HG02571 (cell line): ENCODE measurements around the gene SFRP4.
"Not testable (repeated sequence)": the region's sequence is repeated elsewhere in the genome, so short reads cannot be mapped to it uniquely, and the experiment has no call there.

ENCODE experiments used
- ATAC-seq: cut with Tn5 transposase; IDR thresholded peaks from one replicate; pipeline ENCODE4 v1.9.1; 2021; ENCODE audit warnings: mild to moderate bottlenecking, moderate library complexity; ENCODE audit not compliant: unreplicated experiment

The SFRP4 gene

DNA sequence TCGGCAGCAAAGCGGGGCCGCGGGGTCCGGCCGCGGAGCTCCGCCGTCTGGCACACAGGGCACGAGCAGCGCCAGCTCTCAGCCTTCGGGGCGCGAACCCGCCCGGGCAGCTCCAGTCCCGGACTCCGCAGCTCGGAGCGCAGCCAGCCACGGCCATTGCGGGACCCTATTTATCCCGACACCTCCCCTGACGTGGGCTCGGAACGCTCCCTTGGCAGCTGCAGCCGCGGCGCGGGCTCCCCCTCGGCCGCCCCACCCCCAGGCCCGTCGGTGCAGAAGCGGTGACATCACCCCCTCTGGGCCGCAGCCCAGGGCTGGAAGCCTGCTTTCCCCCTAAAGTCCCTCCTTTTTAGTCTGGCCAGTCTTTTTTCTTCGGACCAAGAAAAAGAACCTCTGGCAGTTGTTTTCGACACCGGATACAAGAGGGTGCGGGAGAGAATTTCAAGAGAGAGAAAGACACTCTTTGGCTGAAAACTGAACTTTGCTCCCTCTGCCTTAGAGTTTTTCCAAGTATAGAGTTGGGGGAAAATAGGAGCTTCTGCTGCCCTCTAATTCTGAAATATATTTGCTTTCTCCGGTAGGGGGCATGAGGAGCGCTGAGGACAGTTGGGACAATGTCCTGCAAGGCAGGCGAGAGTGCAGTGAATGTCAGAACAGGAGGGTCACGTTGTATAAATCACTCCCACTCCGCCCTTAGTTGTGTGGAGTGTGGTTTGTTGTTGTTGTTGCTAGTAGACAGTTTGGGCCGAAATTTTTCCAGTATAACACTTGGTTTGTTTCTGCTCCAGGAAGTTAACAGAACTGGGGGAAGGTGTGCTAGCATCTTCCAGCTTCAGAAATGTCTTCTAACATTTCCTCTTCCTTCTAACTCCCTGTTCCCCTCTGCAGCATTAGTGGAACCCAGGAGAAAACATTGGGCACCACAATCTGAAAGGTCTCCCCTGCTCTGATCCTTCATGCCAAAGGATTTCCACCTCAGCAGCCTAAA is at the start of gene SFRP4:
SFRP4 (minus strand) TSS at position 145 of the 988 bp plus-strand sequence. CDS start 280 bp downstream, outside the sequence.
- no peak for ATAC-seq

DNA sequence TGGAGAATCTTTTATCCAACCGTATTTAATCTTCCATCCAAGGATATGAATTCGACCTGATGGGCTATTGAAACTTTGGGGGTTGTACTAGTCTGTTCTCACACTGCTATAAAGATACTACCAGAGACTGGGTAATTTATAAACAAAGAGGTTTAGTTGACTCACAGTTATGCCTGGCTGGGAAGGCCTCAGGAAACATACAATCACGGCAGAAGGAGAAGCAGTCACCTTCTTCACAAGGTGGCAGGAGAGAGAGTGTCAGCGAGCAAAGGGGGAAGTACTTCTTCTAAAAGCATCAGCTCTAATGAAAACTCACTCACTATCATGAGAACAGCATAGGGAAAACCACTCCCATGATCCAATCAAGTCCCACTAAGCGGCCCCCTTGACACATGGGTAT is 47.6 kb upstream of the SFRP4 start:
- no peak for ATAC-seq

DNA sequence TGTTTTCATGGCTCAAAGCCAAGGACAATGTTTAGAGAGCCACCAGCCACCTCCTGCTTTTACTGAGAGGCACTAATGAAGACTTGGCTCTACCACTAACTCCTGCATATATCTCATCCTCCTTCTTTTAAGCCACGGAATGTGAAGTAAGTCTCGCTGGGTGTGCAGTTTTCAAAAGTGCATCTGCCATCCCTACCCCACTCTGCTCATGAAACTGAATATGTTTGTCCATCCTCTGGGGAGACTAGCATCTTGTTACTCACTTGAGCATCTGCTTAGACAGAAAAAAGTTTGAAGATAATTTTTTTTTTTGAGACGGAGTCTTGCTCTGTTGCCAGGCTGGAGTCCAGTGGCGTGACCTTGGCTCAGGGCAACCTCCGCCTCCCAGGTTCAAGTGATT is 44.6 kb upstream of the SFRP4 start:
- no peak for ATAC-seq

DNA sequence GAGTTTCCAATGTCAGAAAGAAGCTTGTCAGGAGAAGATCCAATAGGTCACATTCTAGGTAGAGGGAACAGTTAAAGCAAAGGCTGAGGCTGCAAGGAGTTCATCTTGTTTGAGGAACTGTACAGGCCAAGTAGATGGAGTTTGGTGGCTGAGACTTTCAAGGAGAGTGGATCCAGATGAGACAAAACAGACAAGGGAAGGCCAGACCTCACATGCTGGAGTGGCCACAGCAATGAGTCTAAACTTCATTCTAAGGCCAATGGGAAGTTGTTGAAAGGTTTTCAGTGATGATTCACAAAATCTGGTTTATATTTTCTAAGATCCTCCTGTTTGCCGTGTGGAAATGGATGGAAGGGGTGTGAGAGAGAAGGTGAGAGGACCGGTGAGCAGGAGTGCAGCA is 43.9 kb upstream of the SFRP4 start:
- ATAC-seq: no peak

DNA sequence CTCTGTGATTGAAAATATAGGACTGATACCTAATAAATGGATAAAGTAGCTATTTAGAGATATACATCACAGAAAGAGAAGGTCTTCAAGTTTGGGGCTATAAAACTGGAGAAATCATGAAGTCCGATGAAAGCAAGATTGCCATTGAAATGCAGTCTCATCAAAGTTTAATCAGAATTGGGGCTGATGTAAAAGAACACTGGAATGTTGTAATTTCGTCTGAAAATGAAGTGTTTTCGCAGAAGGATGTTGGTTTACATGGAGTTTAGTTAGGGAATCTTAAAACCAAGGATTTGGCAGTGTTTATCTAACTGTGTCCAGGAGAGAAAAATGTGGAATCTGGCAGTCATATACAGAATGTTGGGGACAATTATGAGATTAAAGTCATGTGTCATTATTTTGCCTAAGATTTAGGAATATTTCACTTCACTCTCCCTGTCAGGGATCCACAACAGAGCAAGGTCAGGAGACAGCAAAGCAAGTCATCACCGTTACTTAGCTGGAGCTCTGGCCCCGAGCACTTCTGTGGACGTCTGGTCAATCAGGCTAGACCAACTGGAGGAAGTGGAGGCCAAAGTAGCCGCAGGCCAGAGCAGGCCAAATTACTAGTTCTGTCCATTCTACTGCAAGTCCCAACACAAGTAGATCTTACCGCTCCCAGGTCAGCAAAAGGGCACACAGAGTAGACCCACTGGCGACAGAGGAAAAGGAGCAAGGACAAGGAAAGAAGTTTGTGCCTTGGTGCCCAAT is 40.8 kb upstream of the SFRP4 start:
- ATAC-seq: no peak

DNA sequence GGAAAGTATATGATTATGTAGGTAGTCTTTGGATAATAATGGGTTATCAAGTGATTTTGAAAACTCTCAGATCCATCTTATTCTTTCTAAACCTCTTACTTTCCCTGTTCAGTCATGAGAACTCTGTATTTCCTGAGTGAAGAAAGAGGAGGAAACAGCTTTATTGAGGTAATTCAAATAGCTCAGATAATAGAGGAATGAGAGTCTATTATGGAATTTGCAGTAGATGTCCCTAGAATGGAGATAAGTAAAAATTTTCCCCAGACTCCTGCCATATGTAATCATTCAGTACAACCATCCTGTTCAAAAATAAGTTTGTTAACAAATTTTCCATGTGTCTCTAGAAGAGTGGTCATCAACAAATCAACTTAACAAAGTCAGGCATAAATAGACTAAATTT is 40.2 kb upstream of the SFRP4 start:
- no peak for ATAC-seq

DNA sequence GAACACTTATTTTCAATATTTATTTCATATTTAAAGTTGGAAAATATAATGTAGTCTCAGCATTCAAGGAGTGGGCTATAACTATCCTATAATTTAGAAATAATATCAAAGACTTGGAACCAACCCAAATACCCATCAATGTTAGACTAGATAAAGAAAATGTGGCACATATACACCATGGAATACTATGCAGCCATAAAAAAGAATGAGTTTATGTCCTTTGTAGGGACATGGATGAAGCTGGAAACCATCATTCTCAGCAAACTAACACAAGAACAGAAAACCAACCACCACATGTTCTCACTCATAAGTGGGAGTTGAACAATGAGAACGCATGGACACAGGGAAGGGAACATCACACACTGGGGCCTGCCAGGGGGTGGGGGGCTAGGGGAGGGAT is 37.6 kb upstream of the SFRP4 start:
- not testable (repeated sequence) for ATAC-seq

DNA sequence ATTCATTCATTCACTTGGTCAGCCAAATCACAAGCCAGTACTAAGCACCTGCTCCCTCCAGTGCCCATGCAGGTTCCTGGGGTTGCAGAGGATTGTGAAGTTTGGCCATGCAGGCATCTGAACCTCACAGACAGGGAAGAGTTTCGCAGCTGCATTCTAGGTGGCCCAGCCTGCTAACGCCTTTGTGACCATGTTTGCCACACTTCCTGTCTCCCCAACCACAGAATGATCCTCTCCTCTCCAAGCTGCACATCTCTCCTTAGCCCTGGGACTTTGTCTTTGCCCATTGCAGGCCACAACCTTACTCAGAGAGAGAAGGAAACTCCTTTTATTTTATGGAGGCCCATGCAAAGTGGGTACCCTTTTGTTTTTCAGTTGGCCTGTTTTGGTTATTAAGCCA is 35.6 kb upstream of the SFRP4 start:
- ATAC-seq: no peak

DNA sequence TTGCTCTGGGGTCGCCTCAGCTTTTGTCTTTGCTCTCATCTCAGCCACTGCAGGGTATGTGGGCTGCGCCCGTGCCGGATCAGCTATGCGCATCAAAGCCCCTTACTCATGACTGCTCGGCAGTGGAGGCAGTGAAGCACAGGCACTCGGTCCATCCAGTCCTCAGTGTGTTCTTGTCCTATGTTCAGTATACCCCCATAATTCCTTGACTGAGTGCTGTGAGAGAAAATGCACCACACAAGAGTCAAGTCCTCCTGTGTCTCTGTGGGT is 31.3 kb upstream of the SFRP4 start:
- no peak for ATAC-seq

DNA sequence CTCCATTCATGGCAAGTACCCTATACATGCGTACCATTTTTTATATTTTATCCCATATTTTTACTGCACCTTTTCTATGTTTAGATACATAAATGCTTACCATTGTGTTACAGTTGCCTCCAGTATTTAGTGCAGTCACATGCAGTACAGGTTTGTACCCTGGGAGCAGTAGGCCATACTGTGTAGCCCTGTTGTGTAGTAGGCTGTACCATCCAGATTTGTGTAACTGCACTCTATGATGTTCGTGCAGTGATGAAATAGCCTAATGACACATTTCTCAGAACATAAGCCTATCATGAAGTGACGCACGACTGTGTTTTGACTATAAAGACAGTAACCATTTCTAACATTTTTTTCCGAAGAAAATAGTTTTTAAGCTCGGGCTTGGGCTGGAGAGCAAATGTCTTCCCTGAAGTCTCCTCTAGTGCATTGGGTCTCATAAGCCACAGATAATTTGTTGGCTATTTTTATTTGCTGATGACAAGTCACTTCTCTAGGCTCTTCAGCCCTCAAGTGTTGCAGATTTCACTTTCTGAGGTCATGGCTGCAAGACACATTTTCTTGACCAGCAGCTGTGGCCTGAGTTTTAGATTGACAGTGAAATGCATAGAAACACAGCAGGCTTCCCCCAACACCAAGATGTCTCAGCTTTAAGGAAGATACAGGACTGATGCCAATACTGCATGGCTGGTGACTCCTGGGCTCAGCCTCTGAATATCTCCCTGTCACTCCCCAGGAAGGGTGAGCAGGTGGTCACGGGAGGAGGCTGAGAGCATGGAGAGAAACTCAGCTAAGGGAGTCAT is 30.7 kb upstream of the SFRP4 start:
- ATAC-seq: no peak

DNA sequence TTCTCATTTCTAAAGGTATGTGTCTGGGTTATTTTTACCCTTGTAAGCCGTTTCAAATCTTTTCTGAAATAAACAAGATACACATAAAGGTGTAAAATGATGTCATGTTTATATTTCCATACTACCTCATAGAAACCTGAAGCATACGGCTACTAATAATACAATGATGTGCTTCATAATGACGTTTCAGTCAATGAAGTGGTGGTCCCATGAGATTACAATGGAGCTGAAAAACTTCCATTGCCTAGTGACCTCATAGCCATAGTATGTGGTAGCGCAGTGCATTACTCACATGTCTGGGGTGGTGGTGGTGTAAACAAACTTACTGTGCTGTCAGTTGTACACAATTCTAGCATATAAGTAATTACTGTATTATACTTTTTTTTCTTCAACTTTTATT is 28.7 kb upstream of the SFRP4 start:
- no peak for ATAC-seq

DNA sequence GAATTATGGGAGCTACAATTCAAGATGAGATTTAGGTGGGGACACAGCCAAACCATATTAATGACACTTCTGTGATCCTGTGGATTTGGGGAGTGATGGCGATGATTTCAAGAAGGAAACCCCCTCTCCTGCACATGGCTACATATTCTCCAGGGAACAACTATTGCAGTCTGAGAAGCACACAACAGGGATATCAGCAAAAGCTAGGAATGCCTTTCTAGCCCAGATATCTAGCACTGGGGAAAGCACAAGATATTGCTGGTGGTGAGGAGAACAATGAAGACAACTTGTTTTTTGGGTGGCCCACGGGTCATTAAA is 28.1 kb upstream of the SFRP4 start:
- ATAC-seq: no peak

DNA sequence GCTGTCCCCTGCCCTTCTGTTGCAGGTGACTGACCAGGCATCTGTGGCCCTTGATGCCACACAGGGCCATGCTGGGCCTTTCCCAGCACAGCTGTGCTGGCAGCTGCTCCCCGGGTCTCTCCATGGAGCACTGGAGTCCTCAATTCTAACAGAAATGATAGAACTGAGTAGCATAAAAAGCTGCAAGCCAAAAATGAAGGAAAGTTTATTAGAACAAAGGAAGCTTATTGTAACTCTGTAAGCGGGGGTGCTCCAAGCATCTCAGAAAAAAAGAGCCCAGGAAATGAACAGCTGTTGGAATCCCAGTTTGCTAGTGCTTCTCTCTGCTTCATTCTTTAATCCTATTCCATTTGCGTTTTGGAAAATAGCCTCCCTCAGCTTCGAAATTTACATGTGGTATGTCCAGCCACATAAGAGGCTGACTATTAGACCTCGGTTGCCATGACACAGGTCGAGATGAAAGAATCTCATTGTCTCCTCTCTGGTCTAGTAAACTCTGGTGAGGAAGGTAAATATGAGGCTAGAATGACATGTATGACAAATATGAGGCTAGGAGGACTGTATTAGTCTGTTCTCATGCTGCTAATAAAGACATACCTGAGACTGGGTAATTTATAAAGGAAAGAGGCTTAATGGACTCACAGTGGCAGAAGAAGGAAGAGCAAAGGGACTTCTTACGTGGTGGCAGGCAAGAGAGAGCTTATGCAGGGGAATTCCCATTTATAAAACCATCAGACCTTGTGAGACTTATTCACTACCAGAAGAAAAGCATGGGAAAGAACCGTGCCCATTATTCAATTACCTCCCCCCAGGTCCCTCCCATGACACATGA is 27.5 kb upstream of the SFRP4 start:
- no peak for ATAC-seq

DNA sequence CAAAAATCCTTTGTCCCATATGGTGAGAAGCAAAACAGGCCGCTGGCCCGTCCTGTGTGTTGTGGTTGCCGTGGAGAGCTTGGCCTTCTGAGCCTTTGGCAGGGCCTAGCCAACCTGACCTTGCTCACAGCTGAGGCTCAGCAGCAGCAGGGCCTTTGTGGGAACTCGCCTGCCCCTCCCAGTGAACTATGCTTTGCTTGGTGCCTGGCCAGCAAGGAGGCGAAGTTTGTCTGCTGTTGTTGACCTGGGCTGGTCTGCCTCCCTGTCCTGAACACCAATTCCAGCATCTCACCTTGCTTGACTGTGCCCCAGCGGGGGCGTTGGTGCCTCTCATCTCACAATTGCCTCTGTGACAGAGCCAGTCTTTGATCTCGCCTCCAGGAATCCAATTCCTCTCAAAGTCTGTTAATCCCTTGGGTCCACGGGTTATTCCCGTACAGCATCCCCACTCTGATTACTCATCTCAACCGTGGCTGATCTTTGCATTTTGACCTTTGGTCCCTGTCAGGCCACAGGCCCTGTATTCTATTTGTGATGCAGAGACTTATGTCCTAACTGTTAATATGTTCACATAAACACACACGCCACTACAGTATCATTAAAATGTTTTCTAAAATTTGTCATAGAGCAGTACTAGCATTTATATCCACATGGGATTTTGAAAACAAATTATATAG is 26.5 kb upstream of the SFRP4 start:
- no peak for ATAC-seq

DNA sequence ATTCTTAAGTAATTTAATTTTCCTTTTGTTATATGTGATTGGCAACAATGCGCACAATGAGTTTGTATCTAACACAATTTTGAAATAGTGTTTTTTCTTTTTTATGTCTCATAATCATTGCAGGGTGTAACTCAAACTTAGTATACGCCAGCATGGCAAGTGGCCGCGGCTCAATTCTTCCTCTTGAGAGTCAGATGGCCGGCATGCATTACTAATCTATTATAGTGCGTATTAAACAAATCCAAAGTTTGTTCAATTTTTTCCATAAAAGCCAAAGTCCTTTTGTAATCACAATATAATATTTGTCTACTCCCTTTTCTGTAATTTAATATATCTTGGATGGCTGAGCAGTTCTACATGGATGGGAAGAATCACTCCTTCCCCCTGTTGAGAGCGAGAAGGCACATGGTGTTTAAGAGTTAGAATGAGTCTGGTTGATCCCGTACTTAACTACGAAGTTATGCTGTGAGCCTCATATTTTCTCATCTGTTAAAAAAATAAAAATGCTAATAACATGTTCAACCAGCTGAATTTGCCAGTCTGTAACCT is 16.5 kb upstream of the SFRP4 start:
- ATAC-seq: no peak

DNA sequence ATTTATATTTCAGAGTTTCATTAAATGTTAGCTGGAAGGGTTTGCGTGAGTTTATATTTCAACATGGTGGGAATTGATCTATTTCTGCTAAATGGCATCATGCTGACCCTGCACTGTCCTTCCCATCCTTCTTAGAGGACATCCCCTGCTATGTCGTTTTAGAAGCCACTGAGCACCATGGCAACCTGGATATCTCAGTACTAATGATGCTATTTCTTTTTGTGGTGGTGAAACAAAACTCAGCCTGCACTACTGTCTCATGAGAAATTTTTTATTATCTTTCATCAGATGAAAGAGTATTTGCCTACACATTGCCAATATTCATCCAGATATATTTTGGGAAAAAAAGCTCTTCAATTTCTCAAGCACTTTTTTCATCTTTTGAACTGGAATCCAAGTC is 15.9 kb upstream of the SFRP4 start:
- no peak for ATAC-seq

DNA sequence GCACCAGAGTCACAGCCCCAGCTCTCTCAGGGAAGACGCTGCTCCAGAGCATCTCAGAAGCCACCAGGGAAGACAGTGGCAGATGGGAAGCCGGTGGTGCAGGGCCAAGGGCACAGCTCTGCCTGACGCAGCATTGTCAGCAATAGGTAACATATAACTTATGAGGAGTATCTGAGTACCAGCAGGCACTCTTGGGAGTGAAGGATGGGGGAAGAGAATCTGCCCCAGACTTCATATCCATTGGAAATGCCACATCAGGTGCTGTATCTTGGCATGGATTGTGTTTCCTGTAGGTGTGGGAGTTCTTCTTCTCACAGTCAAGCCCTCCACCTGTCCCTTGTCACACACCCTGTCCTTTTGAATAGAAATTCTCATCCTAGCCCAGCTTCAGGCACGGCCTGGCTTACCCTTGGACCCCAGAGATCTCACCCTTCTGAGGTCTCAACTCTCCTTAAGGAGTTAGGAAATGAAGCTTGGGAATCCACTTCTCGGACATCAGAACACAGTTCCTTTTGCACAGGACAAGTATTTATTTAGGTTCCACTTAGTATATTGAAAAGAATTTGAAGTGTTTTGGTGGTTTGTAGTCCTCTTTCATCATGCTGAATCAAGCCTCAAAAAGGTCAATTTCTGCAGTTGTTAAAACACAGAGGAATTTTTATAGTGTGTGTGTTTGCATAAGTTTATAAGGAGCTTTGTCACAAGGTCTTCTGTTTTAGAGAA is 13.8 kb upstream of the SFRP4 start:
- ATAC-seq: no peak

DNA sequence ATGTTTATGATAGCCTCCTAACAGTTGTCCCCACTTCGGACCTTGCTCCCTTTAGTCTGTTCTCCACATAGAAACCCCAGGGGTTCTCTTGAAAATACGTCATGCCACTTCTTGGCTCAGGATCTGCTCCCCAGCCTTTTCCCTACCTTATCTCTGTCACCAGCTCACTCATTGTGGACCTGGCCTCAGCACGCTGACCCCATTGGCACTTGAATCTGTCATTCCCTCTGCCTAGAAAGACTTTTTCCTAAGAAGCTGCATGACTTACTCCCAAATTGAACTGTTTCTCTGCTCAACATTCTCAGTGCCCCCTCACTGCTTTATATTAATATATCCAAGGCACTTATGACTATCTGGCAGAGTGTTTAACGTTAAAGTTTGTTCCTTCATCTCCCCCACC is 12.3 kb upstream of the SFRP4 start:
- ATAC-seq: no peak

DNA sequence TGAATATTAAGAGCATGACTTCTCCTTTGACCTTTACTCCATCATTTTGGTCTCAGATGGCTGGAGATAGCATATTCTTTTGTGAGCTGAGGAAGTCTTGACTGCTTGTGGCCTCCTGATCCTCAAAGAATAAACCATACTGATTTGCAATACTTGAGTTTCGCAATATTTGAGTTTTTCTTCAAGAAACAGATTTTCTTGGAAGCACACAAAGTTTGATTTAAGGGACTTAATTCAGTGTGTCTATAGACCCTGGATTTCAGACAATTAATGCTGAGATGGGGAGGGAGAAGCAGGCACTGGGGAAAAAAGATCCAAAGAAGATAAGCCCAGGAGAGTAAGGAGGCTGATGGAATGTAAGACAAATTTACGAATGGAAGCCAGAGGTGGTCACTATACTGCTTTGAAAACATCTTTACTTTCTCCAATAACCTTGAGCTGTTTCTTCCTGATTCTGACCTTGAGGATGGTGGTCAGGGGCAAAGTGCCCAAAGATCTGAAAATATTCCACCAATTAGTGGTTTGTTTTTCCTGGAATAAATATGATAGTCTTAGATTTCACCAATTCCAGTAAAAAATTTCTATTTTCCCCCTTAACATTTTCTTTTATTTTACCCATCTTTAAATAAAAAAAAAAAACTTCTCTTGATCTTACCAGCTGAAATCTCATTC is 11.3 kb upstream of the SFRP4 start:
- no peak for ATAC-seq
